IMR-90 (cell line): ENCODE measurements around the gene PODNL1. TPM values are rescaled to one million over a fixed set of nuclear protein-coding genes. Genes with fewer than 3 reads are reported as not detected.

Source experiments
- ATAC-seq: fragments of 200-7000 bp; cut with Tn5 transposase; 2 replicates; pipeline ENCODE4 v1.9.1; 2020; ENCODE audit warnings: low read depth, mild to moderate bottlenecking, moderate library complexity
- BruUV-seq: library from RNA; stranded (reverse); fragments of 400-500 nt; replicated peaks from 2 replicates; lab custom pipeline; 2021; lab: Mats Ljungman, UMichigan
- CTCF ChIA-PET: fragments of 300-600 bp; formaldehyde crosslinking; extraction: SDS; loops from one replicate; lab custom pipeline; 2021; ENCODE audit warnings: antibody characterized with exemption; lab: Yijun Ruan, JAX
- POLR2A ChIA-PET: fragments of 300-600 bp; sonication (Branson Sonifier 250); formaldehyde crosslinking; loops from one replicate; lab custom pipeline; 2022; ENCODE audit warnings: antibody characterized with exemption; ENCODE audit not compliant: unreplicated experiment; lab: Charles Lee
- DNase-seq: peaks from one replicate; pipeline ENCODE4 v3.0.0; 2013
- H2AFZ ChIP-seq: replicated peaks from 2 replicates; pipeline ENCODE3; 2013; ENCODE audit warnings: low read length, mild to moderate bottlenecking; ENCODE audit not compliant: poor library complexity
- H2AK5ac ChIP-seq: 2 replicates; pipeline ENCODE4 v1.6.1; 2013; ENCODE audit warnings: low read depth, low read length, inconsistent platforms
- H2AK9ac ChIP-seq: replicated peaks from 2 replicates; pipeline ENCODE3; 2013; ENCODE audit warnings: mild to moderate bottlenecking, low read depth, low read length, moderate library complexity; ENCODE audit not compliant: poor library complexity
- H2BK120ac ChIP-seq: 2 replicates; pipeline ENCODE4 v1.6.1; 2013; ENCODE audit warnings: low read depth, low read length, inconsistent platforms
- H2BK15ac ChIP-seq: 3 replicates; pipeline ENCODE4 v1.6.1; 2013; ENCODE audit warnings: low read depth, low read length, inconsistent platforms
- H2BK20ac ChIP-seq: 2 replicates; pipeline ENCODE4 v1.6.1; 2013; ENCODE audit warnings: low read depth, mild to moderate bottlenecking, inconsistent platforms, low read length, moderate library complexity
- H2BK5ac ChIP-seq: 2 replicates; pipeline ENCODE4 v1.6.1; 2013; ENCODE audit warnings: mild to moderate bottlenecking, low read depth, low read length, inconsistent platforms; ENCODE audit not compliant: poor library complexity, severe bottlenecking
- H3K14ac ChIP-seq: replicated peaks from 2 replicates; pipeline ENCODE4 v1.6.1; 2013; ENCODE audit warnings: low read depth, low read length, inconsistent platforms
- H3K18ac ChIP-seq: 2 replicates; pipeline ENCODE4 v1.6.1; 2013; ENCODE audit warnings: low read depth, low read length, control low read depth
- H3K23ac ChIP-seq: 2 replicates; pipeline ENCODE4 v1.6.1; 2013; ENCODE audit warnings: low read depth, low read length, inconsistent platforms
- H3K27ac ChIP-seq: 2 replicates; pipeline ENCODE4 v1.5.1; 2013; ENCODE audit warnings: mild to moderate bottlenecking, control low read depth, low read length; ENCODE audit not compliant: insufficient read depth
- H3K27me3 ChIP-seq: 2 replicates; pipeline ENCODE4 v1.6.1; 2013; ENCODE audit warnings: low read length; ENCODE audit not compliant: control insufficient read depth, insufficient read depth
- H3K36me3 ChIP-seq: 2 replicates; pipeline ENCODE4 v1.6.1; 2013; ENCODE audit warnings: low read length, mixed read lengths; ENCODE audit not compliant: control insufficient read depth, insufficient read depth
- H3K4ac ChIP-seq: 2 replicates; pipeline ENCODE4 v1.6.1; 2013; ENCODE audit warnings: low read depth, low read length, inconsistent platforms
- H3K4me1 ChIP-seq: 2 replicates; pipeline ENCODE4 v1.6.1; 2013; ENCODE audit warnings: low read length, mixed read lengths; ENCODE audit not compliant: control insufficient read depth, insufficient read depth
- H3K4me2 ChIP-seq: 2 replicates; pipeline ENCODE4 v1.6.1; 2013; ENCODE audit warnings: low read depth, mild to moderate bottlenecking, control low read depth, low read length, moderate library complexity
- H3K4me3 ChIP-seq: 2 replicates; pipeline ENCODE4 v1.5.1; 2013; ENCODE audit warnings: low read depth, mild to moderate bottlenecking, control low read depth, low read length, moderate library complexity; ENCODE audit not compliant: insufficient read depth
- H3K56ac ChIP-seq: 2 replicates; pipeline ENCODE4 v1.6.1; 2013; ENCODE audit warnings: low read length, inconsistent platforms; ENCODE audit not compliant: insufficient read depth; ENCODE audit errors: extremely low read depth
- H3K79me1 ChIP-seq, 2 experiments: 2 replicates each; pipeline ENCODE4 v1.6.1; 2013; ENCODE audit warnings: low read length in 2 of 2, inconsistent platforms in 1 of 2, low read depth in 1 of 2
- H3K9ac ChIP-seq: 2 replicates; pipeline ENCODE4 v1.6.1; 2013; ENCODE audit warnings: low read depth, low read length, control low read depth
- H3K9me1 ChIP-seq: 2 replicates; pipeline ENCODE4 v1.6.1; 2013; ENCODE audit warnings: low read length, inconsistent platforms; ENCODE audit not compliant: insufficient read depth
- H3K9me3 ChIP-seq: 2 replicates; pipeline ENCODE4 v1.6.1; 2013; ENCODE audit warnings: low read length; ENCODE audit not compliant: control insufficient read depth, insufficient read depth
- H4K20me1 ChIP-seq: 2 replicates; pipeline ENCODE4 v1.6.1; 2013; ENCODE audit warnings: low read length, inconsistent platforms; ENCODE audit not compliant: insufficient read depth
- H4K5ac ChIP-seq: 2 replicates; pipeline ENCODE4 v1.6.1; 2013; ENCODE audit warnings: mild to moderate bottlenecking, low read depth, low read length, control low read depth
- H4K8ac ChIP-seq, 2 experiments: 2 replicates each; pipeline ENCODE4 v1.6.1; 2013; ENCODE audit warnings: low read depth in 2 of 2, low read length in 2 of 2, control low read depth in 1 of 2, inconsistent platforms in 1 of 2
- H4K91ac ChIP-seq: 2 replicates; pipeline ENCODE4 v1.6.1; 2013; ENCODE audit warnings: low read depth, low read length, inconsistent platforms; ENCODE audit not compliant: insufficient read depth
- BHLHE40 ChIP-seq: fragments of 150-350 bp; IDR thresholded peaks from 2 replicates; pipeline ENCODE4 v1.6.1; 2016; ENCODE audit warnings: mild to moderate bottlenecking, low read depth, low read length
- CEBPB ChIP-seq: IDR thresholded peaks from 2 replicates; pipeline ENCODE4 v1.6.1; 2012; ENCODE audit warnings: low read depth, low read length, improper control_type of control experiment
- CHD1 ChIP-seq: IDR thresholded peaks from 2 replicates; pipeline ENCODE4 v1.6.1; 2012; ENCODE audit warnings: low read depth, low read length, improper control_type of control experiment
- CTCF ChIP-seq: conservative IDR thresholded peaks from 2 replicates; pipeline ENCODE4 v1.5.1; 2012; ENCODE audit warnings: mild to moderate bottlenecking, low read depth, low read length, improper control_type of control experiment
- ELK1 ChIP-seq: fragments of 150-350 bp; IDR thresholded peaks from 2 replicates; pipeline ENCODE4 v1.6.1; 2016; ENCODE audit warnings: low read depth, mild to moderate bottlenecking, low read length, moderate library complexity, borderline replicate concordance
- FOS ChIP-seq: fragments of 150-350 bp; IDR thresholded peaks from 2 replicates; pipeline ENCODE4 v1.6.1; 2016; ENCODE audit warnings: low read depth, low read length
- MAFK ChIP-seq: IDR thresholded peaks from 2 replicates; pipeline ENCODE4 v1.6.1; 2012; ENCODE audit warnings: low read depth, low read length, improper control_type of control experiment
- MAZ ChIP-seq: IDR thresholded peaks from 2 replicates; pipeline ENCODE4 v1.6.1; 2012; ENCODE audit warnings: low read depth, mild to moderate bottlenecking, low read length, improper control_type of control experiment, moderate library complexity, borderline replicate concordance
- MXI1 ChIP-seq: IDR thresholded peaks from 2 replicates; pipeline ENCODE4 v1.6.1; 2012; ENCODE audit warnings: low read depth, mild to moderate bottlenecking, low read length, moderate library complexity, borderline replicate concordance
- NFE2L2 ChIP-seq: fragments of 150-350 bp; IDR thresholded peaks from 2 replicates; pipeline ENCODE4 v1.6.1; 2016; ENCODE audit warnings: low read depth, mild to moderate bottlenecking, low read length
- POLR2A ChIP-seq: IDR thresholded peaks from 2 replicates; pipeline ENCODE4 v1.6.1; 2012; ENCODE audit warnings: mild to moderate bottlenecking, low read depth, low read length
- RAD21 ChIP-seq: IDR thresholded peaks from 2 replicates; pipeline ENCODE4 v1.6.1; 2012; ENCODE audit warnings: low read length, improper control_type of control experiment
- RCOR1 ChIP-seq: IDR thresholded peaks from 2 replicates; pipeline ENCODE4 v1.6.1; 2012; ENCODE audit warnings: mild to moderate bottlenecking, low read length, improper control_type of control experiment; ENCODE audit not compliant: insufficient replicate concordance
- RFX5 ChIP-seq: IDR thresholded peaks from 2 replicates; pipeline ENCODE4 v1.8.0; 2012; ENCODE audit warnings: low read depth, mild to moderate bottlenecking, low read length, moderate library complexity
- SMC3 ChIP-seq: fragments of 150-350 bp; IDR thresholded peaks from 2 replicates; pipeline ENCODE4 v1.6.1; 2016; ENCODE audit warnings: low read depth, mild to moderate bottlenecking, antibody characterized with exemption, low read length, moderate library complexity
- USF2 ChIP-seq: fragments of 150-350 bp; IDR thresholded peaks from 2 replicates; pipeline ENCODE4 v1.6.1; 2017; ENCODE audit warnings: mild to moderate bottlenecking, antibody characterized with exemption, low read length, low read depth
- WGBS, 2 experiments: methylation state at CpG; one replicate each; pipeline versions ENCODE4 v1.1.5 to v1.1.7; 2013; ENCODE audit warnings: missing lambda C conversion rate in 2 of 2; ENCODE audit not compliant: insufficient read length in 1 of 2; ENCODE audit errors: extremely low coverage in 2 of 2; 5-methylcytosine and 5-hydroxymethylcytosine counted together
- dilution Hi-C: fragments of 300-500 bp; cut with HindIII; formaldehyde crosslinking; loops from one replicate; pipeline ENCODE4 v1.14.3; 2018; ENCODE audit warnings: low sequenced_read_pairs; ENCODE audit not compliant: unreplicated experiment
- in situ Hi-C: fragments of 300-500 bp; cut with MboI; formaldehyde crosslinking; loops from 3 replicates; pipeline ENCODE4 v1.14.3; 2019; ENCODE audit warnings: low sequenced_read_pairs, inconsistent platforms, mixed read lengths
- intact Hi-C: fragments of 100-400 bp; cut with micrococcal nuclease; formaldehyde crosslinking; loops from 2 replicates; pipeline ENCODE4 v1.10.0; 2022
- polyA plus RNA-seq, 3 experiments: library from polyadenylated mRNA; depleted of rRNA; stranded (reverse); fragments of >200 nt; gene quantifications; 2 replicates each; pipeline ENCODE4 v1.2.3, GENCODE V29; 2012; ENCODE audit warnings: low replicate concordance in 1 of 3
- total RNA-seq: library from RNA; depleted of rRNA; stranded (reverse); fragments of >200 nt; gene quantifications from 2 replicates; pipeline ENCODE4 v1.2.3, GENCODE V29; 2012

The PODNL1 gene
- total and polyA plus RNA-seq, 2 of the 4 experiments (the other 2 are of a cell fraction): under 0.01 to 2.4 TPM

- TF ChIP-seq SMC3 (no peak), RCOR1 (no peak), USF2 (no peak), MAFK (no peak), BHLHE40 (no peak), FOS (no peak), MXI1 (no peak), CTCF (no peak), NFE2L2 (no peak), CHD1 (no peak), CEBPB (no peak), RAD21 (no peak), POLR2A (no peak), ELK1 (no peak), MAZ (no peak), RFX5 (no peak)
- H2BK120ac ChIP-seq: no peak overlapping the region
- H3K4me3 ChIP-seq: no peak overlapping the region
- no peak overlapping the region for H3K9ac ChIP-seq
- H2AFZ ChIP-seq: no peak overlapping the region
- WGBS, 2 experiments: no CpG with 5 or more reads among the region's 3 CpGs
- H2BK15ac ChIP-seq: no peak overlapping the region
- H4K20me1 ChIP-seq: no peaks in the 10 kb centered on the region
- no peak overlapping the region for H3K23ac ChIP-seq
- H3K27me3 ChIP-seq: no peaks in the 10 kb centered on the region
- no peak overlapping the region for H4K8ac ChIP-seq
- H3K4me1 ChIP-seq: peaks cover 2% of the 10 kb centered on the region; the same call in 1 of the 2 replicates
- ChIA-PET CTCF (interaction anchor here (0.6 kb wide), 1 partner anchor 140 kb away, joined by 3 read pairs; the partner anchor contains the start of gene C19orf53), POLR2A (no interaction called here)
- BruUV-seq: no TSS peak
- intact Hi-C loops: no loop called here
- dilution Hi-C loops: no loop called here
- H4K5ac ChIP-seq: no peak overlapping the region
- in situ Hi-C loops: no loop called here
- H3K27ac ChIP-seq: no peak overlapping the region
- H2AK9ac ChIP-seq: no peak overlapping the region
- no peak overlapping the region for H4K91ac ChIP-seq
- no peak overlapping the region for H2AK5ac ChIP-seq
- no peak for ATAC-seq
- H3K4ac ChIP-seq: no peak overlapping the region
- H3K18ac ChIP-seq: no peak overlapping the region
- H3K9me1 ChIP-seq: no peaks in the 10 kb centered on the region
- no peak overlapping the region for H2BK20ac ChIP-seq
- DNase-seq: no peak
- H3K4me2 ChIP-seq: no peak overlapping the region
- H3K14ac ChIP-seq: no peak overlapping the region
- H3K36me3 ChIP-seq: peaks cover 36% of the 10 kb centered on the region
- no peaks in the 10 kb centered on the region for H3K79me1 ChIP-seq
- no peak overlapping the region for H3K56ac ChIP-seq
- H3K9me3 ChIP-seq: no peaks in the 10 kb centered on the region
- no peak overlapping the region for H2BK5ac ChIP-seq
These were observed 23.4 kb downstream of the PODNL1 start for GRCh38 chr19:13914777-13915176.
